Erythroblast (primary cell): Measurements from ENCODE around the gene AFF3.

Experiments used
- DNase-seq, 2 experiments: peaks; one replicate each; lab custom pipeline; 2025; lab: John Stamatoyannopoulos, UW
- GATA1 ChIP-seq: IDR thresholded peaks from 2 replicates; pipeline ENCODE4 v1.6.1; 2011; ENCODE audit warnings: low read depth, mild to moderate bottlenecking, control low read depth, low read length, moderate library complexity
- POLR2A ChIP-seq: IDR thresholded peaks from 2 replicates; pipeline ENCODE4 v1.6.1; 2011; ENCODE audit warnings: mild to moderate bottlenecking, low read length

The AFF3 gene

DNA sequence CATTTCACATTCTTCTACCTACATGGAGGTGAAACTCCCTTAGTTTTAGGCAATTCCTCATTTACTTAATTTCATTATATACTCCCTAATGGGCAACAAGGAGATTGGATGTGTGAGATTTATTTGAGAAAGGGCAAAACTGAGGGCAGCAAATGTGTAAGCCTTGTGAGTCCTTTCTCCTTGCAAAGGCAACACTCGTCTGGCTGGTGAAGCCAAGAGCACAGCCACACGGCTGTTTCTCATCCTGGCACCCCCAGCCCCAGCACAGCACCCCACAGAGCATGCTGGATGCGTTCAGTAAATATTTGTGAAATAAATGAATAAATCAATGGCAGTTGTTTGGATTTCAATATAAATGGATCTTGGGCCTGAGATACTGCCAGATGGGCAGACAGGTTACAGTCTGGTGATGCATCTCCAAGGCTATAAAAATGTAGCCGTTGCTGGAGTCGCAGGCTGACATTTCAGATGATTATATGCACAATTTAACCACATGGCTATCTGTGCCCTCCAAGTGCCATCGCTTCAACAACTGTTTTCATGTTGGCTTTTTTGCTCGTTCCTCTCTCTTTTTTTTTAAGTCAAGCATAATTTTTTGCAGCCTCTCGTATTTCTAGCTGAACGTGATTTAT lies 498.5 kb downstream of the AFF3 start:
- no peak for DNase-seq
- TF ChIP-seq POLR2A: no peak

DNA sequence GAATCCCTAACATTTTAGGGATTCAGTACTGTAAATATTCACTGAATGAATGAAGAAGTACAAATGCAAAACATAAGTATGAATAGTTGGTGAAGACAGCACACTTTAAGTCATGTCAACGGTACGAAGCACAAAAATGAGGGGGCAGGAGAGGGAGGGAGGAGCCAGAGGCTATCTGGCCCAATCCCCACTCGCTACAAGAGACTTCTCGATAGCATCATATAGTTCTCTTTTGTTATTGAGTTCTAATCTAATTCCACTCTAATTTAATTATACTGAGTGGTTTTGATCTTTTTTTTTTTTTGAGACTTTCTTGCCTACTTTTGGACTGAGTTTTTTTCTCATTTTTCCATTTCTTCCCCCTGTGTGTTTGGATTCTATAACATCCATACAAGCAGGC lies 500.4 kb downstream of the AFF3 start:
- no peak for DNase-seq
- no peak for TF ChIP-seq POLR2A

DNA sequence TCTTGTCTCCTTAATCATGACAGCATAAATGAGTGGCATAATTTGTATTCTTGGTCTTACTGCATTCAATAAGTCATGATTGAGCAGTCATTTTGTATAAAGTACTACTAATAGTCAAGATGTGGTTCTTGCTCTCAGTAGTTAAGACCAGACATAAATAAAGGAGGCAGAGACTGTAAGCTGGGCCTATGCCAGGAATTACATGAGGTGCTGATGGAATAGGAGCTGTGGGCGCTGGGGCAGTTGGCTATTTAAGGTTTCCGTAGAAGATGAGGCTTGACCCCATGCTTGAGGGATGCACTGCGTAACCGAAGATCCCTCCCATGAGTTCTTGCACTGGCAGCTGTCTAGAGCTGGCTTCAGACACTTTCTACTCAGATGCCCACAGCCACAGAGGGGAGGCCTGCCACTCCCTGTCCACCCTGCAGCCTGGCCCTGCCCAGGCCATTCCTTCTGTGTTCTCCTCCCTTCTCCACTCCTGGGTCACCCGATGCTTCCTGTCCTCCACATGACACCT lies 501.7 kb downstream of the AFF3 start:
- no peak for TF ChIP-seq GATA1
- no peak for TF ChIP-seq POLR2A
- DNase-seq: no peak

DNA sequence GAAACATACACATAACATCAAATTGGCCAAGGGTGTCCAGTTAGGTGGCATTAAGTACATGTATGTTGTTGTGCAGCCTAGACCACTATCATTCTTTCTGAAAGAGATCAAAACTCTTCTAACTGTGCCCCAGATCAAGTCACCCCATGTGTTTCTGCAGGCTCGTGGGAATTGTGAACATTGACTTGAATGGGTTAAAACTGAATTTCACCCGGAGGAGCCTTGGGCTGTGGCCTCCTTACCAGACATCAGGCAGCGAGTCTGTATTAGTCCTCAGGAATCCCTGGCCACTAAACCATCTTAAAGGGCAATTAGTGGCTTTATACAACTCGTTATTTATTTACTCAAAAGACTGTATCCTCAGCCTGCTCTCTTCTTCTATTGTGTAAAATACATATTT lies 503.6 kb downstream of the AFF3 start:
- no peak for TF ChIP-seq GATA1
- no peak for TF ChIP-seq POLR2A
- no peak for DNase-seq

DNA sequence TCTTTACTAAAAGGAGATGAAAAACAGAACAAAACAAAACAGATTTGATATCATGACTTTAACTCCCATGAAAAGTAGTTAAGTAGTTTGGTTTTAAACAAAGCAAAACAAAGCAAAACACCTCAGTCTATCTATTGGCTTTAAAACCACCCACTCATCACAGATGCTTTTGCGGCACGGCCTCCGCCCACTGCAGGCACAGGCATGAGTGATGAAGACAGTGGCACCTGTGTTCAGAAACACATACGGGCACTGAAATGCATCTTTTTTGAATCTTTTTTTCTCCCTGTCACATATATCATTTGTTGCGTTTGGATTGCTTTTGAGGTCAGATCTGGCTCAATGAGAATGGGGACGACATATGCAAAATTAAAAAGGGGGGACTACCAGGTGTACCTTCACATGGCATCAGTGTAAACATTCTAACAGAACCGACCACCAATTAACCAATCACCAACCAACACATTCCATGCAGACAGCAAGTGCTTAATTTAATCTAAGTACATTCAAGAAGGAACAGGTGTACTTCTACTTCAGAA lies 505.2 kb downstream of the AFF3 start:
- TF ChIP-seq GATA1 (no peak), POLR2A (no peak)
- no peak for DNase-seq

DNA sequence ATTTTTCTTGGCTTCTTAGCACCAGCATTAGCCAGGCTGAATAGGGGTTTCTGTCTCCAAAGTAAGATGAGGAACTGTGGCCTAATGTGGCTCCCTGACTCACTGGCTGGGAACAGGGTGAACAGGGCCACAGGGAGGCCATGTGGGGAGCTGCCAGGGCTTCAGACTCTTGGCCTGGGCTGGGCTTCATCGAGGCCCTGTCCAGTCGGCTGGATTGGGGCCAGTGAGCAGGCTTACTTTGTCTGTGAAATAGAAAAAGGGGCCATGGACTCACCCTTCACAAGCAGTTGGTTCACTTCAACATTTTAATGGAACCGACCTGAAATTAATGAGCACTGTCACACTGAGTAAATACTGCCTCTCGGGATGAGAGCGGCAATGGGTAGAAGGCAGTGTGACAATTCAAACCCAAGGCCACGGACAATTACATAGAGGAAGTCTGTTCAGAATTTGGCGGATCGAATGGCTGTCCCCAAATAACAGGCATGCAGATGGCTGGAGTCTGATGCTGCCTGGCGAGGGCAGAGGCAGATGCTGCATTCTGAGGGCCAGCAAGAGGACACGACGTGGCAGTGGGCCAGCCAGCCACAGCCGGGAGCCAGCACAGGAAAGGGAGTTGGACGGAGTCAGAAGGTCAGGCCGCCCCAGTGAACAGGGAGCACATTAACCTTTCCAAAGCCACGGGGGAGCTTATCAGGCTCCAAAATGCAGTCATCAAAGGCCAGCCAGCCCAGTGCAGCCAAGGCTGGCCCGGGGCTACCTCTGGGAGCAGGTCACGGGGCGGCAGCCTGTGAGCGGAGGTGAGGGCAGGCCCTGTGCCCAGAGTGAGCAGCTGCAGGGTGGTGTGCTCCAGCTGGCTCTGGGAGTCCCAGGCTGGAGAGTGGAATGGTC lies 506.0 kb downstream of the AFF3 start:
- no peak for DNase-seq
- TF ChIP-seq GATA1 (no peak), POLR2A (no peak)

DNA sequence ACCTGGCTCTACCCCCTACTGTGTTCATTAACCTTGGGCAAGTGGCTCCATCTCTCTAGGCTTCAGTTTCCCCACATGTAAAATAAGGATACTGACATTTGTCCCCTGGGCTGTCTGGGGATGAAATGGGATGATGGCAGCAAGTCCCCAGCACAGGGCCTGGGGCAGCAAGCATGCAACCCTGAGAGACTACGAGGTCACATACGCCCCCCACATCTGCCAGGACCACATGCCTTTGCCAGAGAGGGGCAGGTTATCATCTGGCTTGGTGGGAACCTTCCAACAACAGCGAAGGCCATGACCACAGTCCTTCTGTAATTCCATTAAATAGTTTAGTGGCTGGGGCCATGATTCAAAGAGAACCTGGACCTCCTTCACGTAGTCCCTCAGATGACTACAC lies 506.7 kb downstream of the AFF3 start:
- TF ChIP-seq POLR2A (no peak), GATA1 (no peak)
- DNase-seq: no peak

DNA sequence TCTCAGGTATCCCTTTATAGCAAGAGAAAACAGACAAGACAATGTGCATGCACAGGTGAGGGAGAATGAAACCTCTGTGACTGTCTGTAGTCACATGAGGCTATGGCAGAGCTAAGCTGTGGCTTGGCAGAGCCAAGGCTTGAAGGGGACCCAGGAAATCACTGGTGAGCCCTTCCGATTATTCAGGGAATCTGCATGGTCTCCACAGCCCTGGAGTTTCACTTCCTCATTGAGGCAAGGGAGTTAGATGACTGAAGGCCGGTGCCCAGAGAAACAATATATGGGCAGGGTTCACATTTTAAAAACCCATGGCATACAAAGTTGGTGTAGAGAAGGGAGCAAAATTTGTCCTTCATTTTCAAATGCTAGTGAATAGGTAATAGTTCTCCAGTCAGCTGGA lies 508.2 kb downstream of the AFF3 start:
- no peak for DNase-seq
- TF ChIP-seq GATA1 (no peak), POLR2A (no peak)

DNA sequence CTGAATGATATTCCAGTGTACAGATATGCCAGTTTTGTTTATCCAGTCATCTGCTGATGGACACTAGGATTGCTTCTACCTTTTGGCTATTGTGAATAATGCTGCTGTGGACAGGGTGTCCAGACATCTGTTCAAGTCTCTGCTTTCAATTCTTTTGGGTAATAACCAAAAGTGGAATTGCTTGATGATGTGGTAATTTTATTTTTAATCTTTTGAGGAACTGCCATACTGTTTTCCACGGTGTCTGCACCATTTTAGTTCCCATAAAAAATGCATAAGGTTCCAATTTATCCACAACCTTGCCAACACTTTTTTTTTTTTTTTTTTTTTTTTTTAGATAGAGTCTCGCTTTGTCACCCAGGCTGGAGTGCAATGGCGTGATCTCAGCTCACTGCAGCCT lies 510.7 kb downstream of the AFF3 start:
- no peak for DNase-seq
- TF ChIP-seq POLR2A: no peak
- no peak for TF ChIP-seq GATA1

DNA sequence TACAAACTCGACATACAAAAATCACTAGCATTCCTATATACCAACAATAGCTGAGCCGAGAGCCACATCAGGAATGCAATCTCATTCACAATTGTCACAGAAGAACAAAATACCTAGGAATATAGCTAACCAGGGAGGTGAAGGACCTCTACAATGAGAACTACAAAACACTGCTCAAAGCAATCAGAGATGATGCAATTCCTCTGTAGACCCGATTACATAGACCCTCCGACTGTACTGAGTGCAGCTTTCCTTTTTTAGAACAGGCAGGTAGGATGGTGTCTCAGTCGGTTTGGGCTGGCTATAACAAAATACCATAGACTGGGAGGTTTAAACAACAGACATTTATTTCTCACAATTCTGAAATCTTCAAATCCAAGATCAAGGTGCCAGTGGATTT lies 513.1 kb downstream of the AFF3 start:
- DNase-seq: no peak
- TF ChIP-seq GATA1: no peak
- TF ChIP-seq POLR2A: no peak

DNA sequence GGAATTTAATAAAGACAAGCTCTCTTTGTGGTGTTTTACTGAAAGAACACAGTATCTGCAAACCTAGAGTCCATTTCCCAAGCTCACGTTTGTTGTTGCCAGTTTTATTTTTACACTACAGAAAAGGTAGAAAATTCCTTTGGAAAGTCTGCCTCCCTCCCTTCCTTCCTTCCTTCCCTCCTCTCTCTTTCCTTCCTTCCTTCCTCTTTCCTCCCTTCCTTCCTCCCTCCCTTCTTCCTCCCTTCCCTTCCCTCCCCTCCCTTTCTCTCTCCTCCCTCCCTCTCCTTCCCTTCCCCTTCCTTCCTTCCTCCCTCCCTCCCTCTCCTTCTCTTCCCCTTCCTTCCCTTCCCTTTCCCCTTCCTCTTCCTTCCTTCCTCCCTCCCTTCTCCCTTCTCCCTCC lies 516.2 kb downstream of the AFF3 start:
- TF ChIP-seq POLR2A (no peak), GATA1 (no peak)
- no peak for DNase-seq

DNA sequence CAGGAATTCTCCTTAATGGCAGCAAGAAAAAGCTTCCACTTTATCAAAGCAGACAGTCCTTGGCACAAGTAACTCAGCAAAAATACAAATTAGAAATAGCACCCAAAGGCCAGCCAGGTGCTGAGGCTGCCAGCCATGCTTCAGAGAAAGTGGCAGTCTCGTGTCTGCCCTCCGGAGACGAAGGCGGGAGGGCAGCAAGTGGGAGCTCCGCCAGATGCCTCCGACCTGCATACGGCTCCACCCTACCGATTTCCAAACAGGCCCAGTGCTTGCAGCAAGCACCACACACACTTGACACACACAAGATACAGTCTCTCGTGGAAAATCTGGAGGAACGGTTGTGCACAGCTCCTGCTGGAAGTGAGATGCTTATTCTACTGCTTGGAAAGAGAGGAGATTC lies 517.7 kb downstream of the AFF3 start:
- DNase-seq: no peak
- no peak for TF ChIP-seq GATA1
- TF ChIP-seq POLR2A: no peak

DNA sequence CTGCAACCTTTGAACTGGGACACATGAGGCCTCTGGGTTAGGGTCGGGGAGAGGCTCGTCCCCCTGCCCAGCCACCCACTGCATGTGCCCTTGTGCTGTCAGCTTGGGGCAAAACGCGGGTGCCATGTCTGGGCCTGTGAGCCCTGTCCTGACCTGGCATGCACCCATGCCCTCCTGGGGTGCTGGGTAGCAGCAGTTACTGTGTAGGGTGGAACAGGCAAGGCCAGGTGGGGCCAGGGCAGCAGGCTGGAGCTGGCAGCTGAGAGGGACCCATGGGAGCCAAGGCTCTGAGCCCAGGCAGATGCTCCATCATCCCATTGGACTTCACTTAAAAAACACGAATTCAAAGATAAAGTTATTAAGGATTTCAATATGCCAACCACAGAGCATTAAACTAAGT lies 518.8 kb downstream of the AFF3 start:
- TF ChIP-seq POLR2A (no peak), GATA1 (no peak)
- no peak for DNase-seq

DNA sequence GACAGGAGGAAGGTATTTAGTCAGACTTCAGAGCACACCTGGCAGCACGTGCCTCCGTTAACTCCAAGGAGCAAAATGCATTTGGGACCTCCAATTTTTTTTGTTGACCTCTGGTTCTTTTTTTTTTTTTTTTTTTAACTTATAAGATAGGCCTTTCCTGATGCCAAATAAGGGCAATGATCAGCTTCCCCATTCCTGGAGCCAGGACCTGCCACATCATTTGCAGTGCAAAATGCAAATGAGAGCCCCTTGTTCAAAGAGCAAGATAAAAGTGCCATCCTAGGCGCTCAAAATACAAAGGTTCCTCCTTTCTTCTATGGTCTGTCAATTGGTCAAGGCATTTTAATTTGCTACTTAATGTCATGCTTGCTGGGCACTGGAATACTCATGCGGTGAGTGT lies 519.4 kb downstream of the AFF3 start:
- no peak for DNase-seq
- TF ChIP-seq POLR2A (no peak), GATA1 (no peak)
